Measurements from ENCODE around the gene DNTTIP2. TPM values are rescaled to one million over a fixed set of nuclear protein-coding genes. Genes with fewer than 3 reads are reported as not detected.

Gene DNTTIP2, protein sequence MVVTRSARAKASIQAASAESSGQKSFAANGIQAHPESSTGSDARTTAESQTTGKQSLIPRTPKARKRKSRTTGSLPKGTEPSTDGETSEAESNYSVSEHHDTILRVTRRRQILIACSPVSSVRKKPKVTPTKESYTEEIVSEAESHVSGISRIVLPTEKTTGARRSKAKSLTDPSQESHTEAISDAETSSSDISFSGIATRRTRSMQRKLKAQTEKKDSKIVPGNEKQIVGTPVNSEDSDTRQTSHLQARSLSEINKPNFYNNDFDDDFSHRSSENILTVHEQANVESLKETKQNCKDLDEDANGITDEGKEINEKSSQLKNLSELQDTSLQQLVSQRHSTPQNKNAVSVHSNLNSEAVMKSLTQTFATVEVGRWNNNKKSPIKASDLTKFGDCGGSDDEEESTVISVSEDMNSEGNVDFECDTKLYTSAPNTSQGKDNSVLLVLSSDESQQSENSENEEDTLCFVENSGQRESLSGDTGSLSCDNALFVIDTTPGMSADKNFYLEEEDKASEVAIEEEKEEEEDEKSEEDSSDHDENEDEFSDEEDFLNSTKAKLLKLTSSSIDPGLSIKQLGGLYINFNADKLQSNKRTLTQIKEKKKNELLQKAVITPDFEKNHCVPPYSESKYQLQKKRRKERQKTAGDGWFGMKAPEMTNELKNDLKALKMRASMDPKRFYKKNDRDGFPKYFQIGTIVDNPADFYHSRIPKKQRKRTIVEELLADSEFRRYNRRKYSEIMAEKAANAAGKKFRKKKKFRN
- total RNA-seq = 10 to 100 TPM; 52.6 to 58.5 TPM

DNA sequence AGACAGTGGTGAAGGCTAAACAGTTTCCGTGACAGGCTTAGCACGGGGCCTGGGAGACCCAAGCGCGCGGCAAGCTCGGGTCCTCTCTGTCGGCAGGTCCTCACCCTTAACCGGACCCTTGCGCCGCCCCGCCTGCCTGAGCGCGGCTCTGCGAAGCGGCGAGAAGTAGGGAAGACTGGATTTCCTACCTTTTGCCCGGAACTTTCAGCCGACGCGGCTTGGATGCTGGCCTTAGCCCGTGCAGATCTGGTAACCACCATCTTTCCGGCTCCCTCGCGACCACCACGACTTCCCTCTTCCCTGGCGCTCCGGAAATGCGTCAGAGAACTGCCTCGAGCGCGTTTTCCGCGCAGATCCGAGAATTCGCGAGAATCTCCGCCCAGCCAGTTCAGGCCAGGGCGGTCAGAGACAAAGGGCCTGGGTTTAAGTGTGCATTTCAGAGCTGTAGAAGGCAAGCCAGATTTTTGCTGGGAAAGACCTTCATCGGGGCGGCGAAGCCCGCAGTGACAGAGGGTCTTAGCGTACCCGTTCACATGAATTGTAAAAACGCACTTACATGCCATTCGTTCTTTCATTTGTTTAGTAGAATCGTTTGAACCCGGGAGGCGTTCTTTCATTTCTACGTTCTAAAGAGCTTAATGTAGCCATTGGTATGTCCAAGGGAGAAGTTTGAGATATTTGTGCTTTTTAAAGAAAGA, at the start of gene DNTTIP2:
Gene DNTTIP2 (minus strand): TSS at position 318 of the 698 bp plus-strand sequence. CDS start 58 bp downstream, at position 260.

DNA sequence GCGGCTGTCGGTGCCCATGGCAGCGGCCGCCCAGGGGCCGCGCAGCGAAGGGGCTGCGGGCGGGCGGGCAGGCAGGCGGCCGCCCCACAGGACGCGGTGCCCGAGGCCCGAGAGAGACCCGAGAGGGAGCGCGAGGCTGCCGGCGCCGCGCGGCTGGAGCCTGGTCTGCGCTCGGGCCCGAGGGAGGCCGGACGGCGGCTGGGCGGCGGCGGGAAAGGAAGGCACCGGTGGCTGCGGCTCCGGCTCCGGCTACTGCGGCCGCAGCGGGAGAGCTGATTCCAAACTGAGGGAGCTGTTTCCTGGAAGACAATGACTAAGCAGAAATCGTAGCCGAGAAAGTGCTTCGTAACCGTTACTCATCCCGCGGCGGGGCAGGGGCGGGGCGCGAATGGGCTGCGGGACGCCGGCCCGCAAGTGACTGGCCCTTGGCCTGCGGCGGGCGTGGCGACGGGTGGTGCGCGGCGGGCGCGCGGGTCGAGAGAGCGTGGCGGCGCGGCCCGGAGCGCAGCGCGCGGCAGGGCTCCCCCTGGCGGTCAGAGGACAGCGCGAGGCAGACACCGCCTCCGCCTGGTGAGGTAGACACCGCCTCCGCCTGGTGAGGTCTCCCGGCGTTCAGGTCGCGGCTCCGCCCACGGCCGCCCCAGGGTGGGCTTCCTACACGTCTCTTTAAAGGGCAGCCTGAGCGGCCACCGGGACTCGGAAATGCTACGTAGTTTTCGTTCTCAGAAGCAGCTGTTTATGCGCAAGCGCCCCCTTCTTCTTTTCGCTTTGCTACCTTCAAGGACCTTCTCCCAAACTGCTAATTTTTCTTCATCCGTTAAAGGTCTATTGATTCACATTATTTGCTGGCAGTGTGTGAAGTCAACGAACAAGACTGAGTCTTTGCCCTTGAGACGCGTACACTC, 30.4 kb upstream of the DNTTIP2 start, which contains the start of gene GCLM:
Gene GCLM (minus strand): TSS at position 285 of the 905 bp plus-strand sequence. CDS start 267 bp downstream, at position 18.

Small RNAs within 50 kb of the gene (microRNA-seq; reads per million reads assigned to microRNA genes)
- gene MIR760 (ENCODE audit: borderline microRNAs expressed, borderline replicate concordance) = 18.8 reads per million, percentile 52 among the genes with 10 or more reads in this experiment

Other genes starting within 250 kb of the DNTTIP2 start
- gene BCAR3, start 197.4 kb downstream of the DNTTIP2 start, total RNA-seq = 1 to 10 TPM in 1 of 2 experiments, under 1 TPM in 1; 0.70 to 1.5 TPM
- gene GCLM, start 30.2 kb upstream of the DNTTIP2 start, total RNA-seq = 10 to 100 TPM; 17.0 to 18.2 TPM
- gene ABCA4, start 241.9 kb upstream of the DNTTIP2 start, total RNA-seq = not detected

Data from activated naive CD4-positive, alpha-beta T cell treated with anti-CD3 and anti-CD28 coated beads, Interleukin-2, amount 10 ng/mL, durations not matched to agents 5 hours and 36 hours (primary cell).